Muscle layer of duodenum (tissue), 2 donors: ENCODE data around the gene DDX25.

Experiments
- H3K27ac ChIP-seq: one replicate; pipeline ENCODE4 v1.7.0; 2013; ENCODE audit warnings: mild to moderate bottlenecking, low read length
- H3K27me3 ChIP-seq: one replicate; pipeline ENCODE4 v1.7.0; 2013; ENCODE audit warnings: low read depth, mild to moderate bottlenecking, control low read depth, low read length
- H3K36me3 ChIP-seq, 2 donors: one replicate each; pipeline ENCODE4 v1.7.0; 2013; ENCODE audit warnings: low read length in 2 of 2, control low read depth in 1 of 2, mild to moderate bottlenecking in 1 of 2; ENCODE audit not compliant: insufficient read depth in 2 of 2, control insufficient read depth in 1 of 2
- H3K4me1 ChIP-seq, 2 donors: one replicate each; pipeline ENCODE4 v1.7.0; 2013; ENCODE audit warnings: low read length in 2 of 2, mild to moderate bottlenecking in 2 of 2, control low read depth in 1 of 2, moderate library complexity in 1 of 2; ENCODE audit not compliant: insufficient read depth in 2 of 2, control insufficient read depth in 1 of 2
- H3K4me3 ChIP-seq, 2 donors: one replicate each; pipeline ENCODE4 v1.7.0; 2013; ENCODE audit warnings: low read length in 2 of 2, low read depth in 1 of 2, mild to moderate bottlenecking in 1 of 2
- H3K9me3 ChIP-seq, 2 donors: one replicate each; pipeline ENCODE4 v1.7.0; 2013; ENCODE audit warnings: low read length in 2 of 2, control low read depth in 1 of 2, mild to moderate bottlenecking in 1 of 2; ENCODE audit not compliant: control insufficient read depth in 1 of 2
- donor health status: healthy.

DDX25 gene

DNA sequence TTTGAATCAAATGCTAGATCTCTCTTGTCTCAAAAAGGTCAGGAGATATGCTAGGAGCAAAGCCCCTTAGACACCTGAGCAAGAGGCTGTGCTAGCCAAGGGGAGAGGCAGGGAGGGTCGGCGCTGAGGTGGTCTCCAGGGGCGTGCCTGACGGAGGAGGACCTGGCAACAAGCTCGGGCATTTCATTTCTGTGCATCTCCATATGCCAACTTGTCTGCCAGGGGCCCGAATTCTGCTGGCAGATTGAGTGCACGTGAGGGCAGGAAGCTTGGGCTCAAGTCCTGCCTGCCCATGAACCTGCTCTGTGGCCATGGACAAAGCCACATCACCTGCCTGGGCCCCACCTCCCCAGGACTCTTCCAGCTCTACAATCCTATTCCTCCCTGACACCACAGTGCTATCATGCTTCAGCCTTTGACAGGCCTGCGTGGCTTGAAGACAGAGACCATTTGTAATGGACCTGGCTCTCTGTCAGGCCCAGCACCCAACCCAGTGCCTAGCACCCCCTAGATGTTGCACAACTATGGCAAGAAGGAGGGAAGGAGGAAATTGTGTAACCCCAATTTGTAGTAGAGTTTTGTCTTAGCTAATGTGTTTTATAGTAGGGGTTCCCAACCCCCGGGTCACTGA is 25.3 kb downstream of the DDX25 start:
- Histone ChIP-seq H3K4me1 (peaks cover 3 to 20% of the 10 kb centered on the region in 2 donors), H3K27me3 (no peaks in the 10 kb centered on the region), H3K27ac (no peak overlapping the region), H3K9me3 (no peaks in the 10 kb centered on the region), H3K4me3 (no peak overlapping the region), H3K36me3 (no peaks in the 10 kb centered on the region)

GRCh38 chr11:125930076-125930450 is 25.8 kb downstream of the DDX25 start:
- H3K9me3 ChIP-seq, result no peaks in the 10 kb centered on the region
- no peak overlapping the region for H3K4me3 ChIP-seq
- H3K36me3 ChIP-seq, result no peaks in the 10 kb centered on the region
- H3K4me1 ChIP-seq, result peaks cover 3 to 20% of the 10 kb centered on the region in 2 donors
- H3K27me3 ChIP-seq, result no peaks in the 10 kb centered on the region
- no peak overlapping the region for H3K27ac ChIP-seq

DNA sequence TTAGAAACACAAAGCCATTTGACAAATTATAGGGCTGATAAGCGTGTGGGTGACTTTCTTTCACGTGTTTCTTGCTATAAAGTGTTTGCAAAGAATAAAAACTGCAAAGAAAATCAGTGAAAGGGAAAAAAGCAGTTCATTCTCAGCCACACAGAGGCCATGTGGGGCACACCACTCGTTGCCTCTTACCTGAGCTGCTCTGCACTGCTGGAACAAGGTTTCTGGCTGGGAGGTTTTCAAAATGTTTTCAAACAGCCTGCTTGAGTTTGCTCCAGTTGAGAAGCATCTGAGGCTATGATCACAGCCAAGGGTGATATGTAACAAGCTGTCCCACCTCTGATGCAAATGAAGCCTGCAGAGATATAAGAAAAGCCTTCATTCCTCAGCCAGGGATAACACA is 26.8 kb downstream of the DDX25 start:
- no peak overlapping the region for H3K27ac ChIP-seq
- H3K27me3 ChIP-seq, result no peaks in the 10 kb centered on the region
- no peaks in the 10 kb centered on the region for H3K9me3 ChIP-seq
- H3K4me1 ChIP-seq, result peaks cover 0 to 18% of the 10 kb centered on the region in 2 donors
- no peak overlapping the region for H3K4me3 ChIP-seq
- no peaks in the 10 kb centered on the region for H3K36me3 ChIP-seq

GRCh38 chr11:125931668-125932067 is 27.4 kb downstream of the DDX25 start:
- H3K27me3 ChIP-seq, result no peaks in the 10 kb centered on the region
- peaks cover 0 to 17% of the 10 kb centered on the region in 2 donors for H3K4me1 ChIP-seq
- H3K27ac ChIP-seq, result no peak overlapping the region
- H3K4me3 ChIP-seq, result no peak overlapping the region
- no peaks in the 10 kb centered on the region for H3K36me3 ChIP-seq
- no peaks in the 10 kb centered on the region for H3K9me3 ChIP-seq

DNA sequence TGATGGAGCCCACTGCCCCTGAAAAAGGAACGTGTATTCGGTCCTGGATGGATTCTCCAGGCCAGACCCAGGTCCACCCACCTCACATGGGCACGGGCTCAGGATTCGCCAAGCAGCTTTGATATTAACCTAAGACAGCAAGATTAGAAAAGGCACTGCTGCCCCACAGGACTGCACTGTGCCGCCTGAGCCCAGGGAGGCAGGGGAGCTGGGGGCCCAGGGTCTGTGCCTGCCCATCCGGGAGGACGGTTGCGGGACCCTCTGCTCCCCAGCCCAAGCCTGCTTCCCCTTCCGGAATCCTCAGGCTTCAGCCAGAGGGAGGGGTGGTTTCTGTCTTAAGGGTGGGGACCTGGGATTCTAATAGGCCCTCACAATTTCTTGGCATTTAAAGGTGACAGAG is 28.0 kb downstream of the DDX25 start:
- H3K27me3 ChIP-seq, result no peaks in the 10 kb centered on the region
- no peak overlapping the region for H3K4me3 ChIP-seq
- no peaks in the 10 kb centered on the region for H3K36me3 ChIP-seq
- H3K27ac ChIP-seq, result no peak overlapping the region
- no peaks in the 10 kb centered on the region for H3K9me3 ChIP-seq
- peaks cover 0 to 17% of the 10 kb centered on the region in 2 donors for H3K4me1 ChIP-seq

- H3K27me3 ChIP-seq, result no peaks in the 10 kb centered on the region
- H3K4me1 ChIP-seq, result peaks cover 0 to 17% of the 10 kb centered on the region in 2 donors
- no peaks in the 10 kb centered on the region for H3K9me3 ChIP-seq
- no peak overlapping the region for H3K4me3 ChIP-seq
- no peaks in the 10 kb centered on the region for H3K36me3 ChIP-seq
- no peak overlapping the region for H3K27ac ChIP-seq
These were observed 28.9 kb downstream of the DDX25 start for GRCh38 chr11:125933030-125933813.

GRCh38 chr11:125934473-125934872 is 30.2 kb downstream of the DDX25 start:
- H3K4me1 ChIP-seq, result peaks cover 0 to 27% of the 10 kb centered on the region in 2 donors
- H3K27ac ChIP-seq, result no peak overlapping the region
- no peaks in the 10 kb centered on the region for H3K9me3 ChIP-seq
- no peaks in the 10 kb centered on the region for H3K27me3 ChIP-seq
- no peaks in the 10 kb centered on the region for H3K36me3 ChIP-seq
- no peak overlapping the region for H3K4me3 ChIP-seq

- H3K36me3 ChIP-seq, result no peaks in the 10 kb centered on the region
- H3K9me3 ChIP-seq, result no peaks in the 10 kb centered on the region
- H3K4me3 ChIP-seq, result no peak overlapping the region
- H3K27me3 ChIP-seq, result no peaks in the 10 kb centered on the region
- H3K4me1 ChIP-seq, result peaks cover 0 to 30% of the 10 kb centered on the region in 2 donors
- H3K27ac ChIP-seq, result no peak overlapping the region
These were observed 30.7 kb downstream of the DDX25 start for GRCh38 chr11:125935056-125935455.

GRCh38 chr11:125935618-125936199 is 31.4 kb downstream of the DDX25 start:
- Histone ChIP-seq H3K4me3 (no peak overlapping the region), H3K27me3 (no peaks in the 10 kb centered on the region), H3K4me1 (peaks cover 0 to 30% of the 10 kb centered on the region in 2 donors), H3K36me3 (no peaks in the 10 kb centered on the region), H3K9me3 (no peaks in the 10 kb centered on the region), H3K27ac (no peak overlapping the region)

DNA sequence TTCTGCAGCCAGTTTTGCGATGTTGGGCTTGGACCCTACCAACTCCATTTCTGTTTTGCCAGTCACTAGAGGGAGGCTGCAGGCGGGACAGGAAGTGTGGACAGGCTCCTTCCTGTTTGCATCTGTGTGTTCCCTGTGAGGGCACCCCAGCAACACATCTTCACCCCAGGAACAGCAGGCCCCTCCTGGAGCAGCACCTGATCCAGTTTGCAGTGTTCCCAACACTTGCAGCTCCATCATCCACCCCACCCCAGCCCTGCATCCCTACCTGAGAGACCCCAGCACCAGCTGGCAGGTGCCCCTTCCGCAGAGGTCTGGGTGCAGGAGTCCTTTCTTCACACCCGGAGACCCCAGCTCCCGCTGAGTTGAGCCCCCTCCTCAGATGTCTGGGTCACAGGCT is 34.1 kb downstream of the DDX25 start:
- Histone ChIP-seq H3K4me3 (no peak overlapping the region), H3K36me3 (no peaks in the 10 kb centered on the region), H3K9me3 (no peaks in the 10 kb centered on the region), H3K27me3 (no peaks in the 10 kb centered on the region), H3K27ac (no peak overlapping the region), H3K4me1 (peaks cover 0 to 37% of the 10 kb centered on the region in 2 donors)

- Histone ChIP-seq H3K4me1 (peaks cover 0 to 37% of the 10 kb centered on the region in 2 donors), H3K36me3 (no peaks in the 10 kb centered on the region), H3K9me3 (no peaks in the 10 kb centered on the region), H3K27me3 (no peaks in the 10 kb centered on the region), H3K4me3 (no peak overlapping the region), H3K27ac (no peak overlapping the region)
These were observed 34.8 kb downstream of the DDX25 start for GRCh38 chr11:125939081-125939521.
